Cardiac fibroblast (primary cell): Measurements from ENCODE around the gene PSME4.

Experiments used
- DNase-seq, 2 donors: peaks; one replicate each; pipeline versions ENCODE4 v3.0.0 to v3.0.0-alpha.2; 2010; ENCODE audit warnings: low read depth in 2 of 2
- H3K4me3 ChIP-seq, 2 donors: replicated peaks in 1 of 2; 1 replicate in 1 of 2; 2 replicates in 1 of 2; pipeline ENCODE4 v1.5.1; 2011; ENCODE audit warnings: low read depth in 2 of 2, low read length in 2 of 2, mild to moderate bottlenecking in 2 of 2, moderate library complexity in 1 of 2
- TF ChIP-seq, protein P1 (sequence below): IDR thresholded peaks from one replicate; pipeline ENCODE4 v1.5.1; 2011; ENCODE audit warnings: low read depth, mild to moderate bottlenecking, low read length, inconsistent platforms

The PSME4 gene

GRCh38 chr2:53970724-53971602 is at the start of gene PSME4:
Gene PSME4, minus strand, starts transcription at chr2:53970993. Its CDS starts 209 bp downstream, at chr2:53970784.
- TF ChIP-seq, protein P1, sequence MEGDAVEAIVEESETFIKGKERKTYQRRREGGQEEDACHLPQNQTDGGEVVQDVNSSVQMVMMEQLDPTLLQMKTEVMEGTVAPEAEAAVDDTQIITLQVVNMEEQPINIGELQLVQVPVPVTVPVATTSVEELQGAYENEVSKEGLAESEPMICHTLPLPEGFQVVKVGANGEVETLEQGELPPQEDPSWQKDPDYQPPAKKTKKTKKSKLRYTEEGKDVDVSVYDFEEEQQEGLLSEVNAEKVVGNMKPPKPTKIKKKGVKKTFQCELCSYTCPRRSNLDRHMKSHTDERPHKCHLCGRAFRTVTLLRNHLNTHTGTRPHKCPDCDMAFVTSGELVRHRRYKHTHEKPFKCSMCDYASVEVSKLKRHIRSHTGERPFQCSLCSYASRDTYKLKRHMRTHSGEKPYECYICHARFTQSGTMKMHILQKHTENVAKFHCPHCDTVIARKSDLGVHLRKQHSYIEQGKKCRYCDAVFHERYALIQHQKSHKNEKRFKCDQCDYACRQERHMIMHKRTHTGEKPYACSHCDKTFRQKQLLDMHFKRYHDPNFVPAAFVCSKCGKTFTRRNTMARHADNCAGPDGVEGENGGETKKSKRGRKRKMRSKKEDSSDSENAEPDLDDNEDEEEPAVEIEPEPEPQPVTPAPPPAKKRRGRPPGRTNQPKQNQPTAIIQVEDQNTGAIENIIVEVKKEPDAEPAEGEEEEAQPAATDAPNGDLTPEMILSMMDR: no peak
- DNase-seq: peak; percentile 87 to 95
- peak within 1 kb of the TSS; percentile 83 to 87 for H3K4me3 ChIP-seq

DNA sequence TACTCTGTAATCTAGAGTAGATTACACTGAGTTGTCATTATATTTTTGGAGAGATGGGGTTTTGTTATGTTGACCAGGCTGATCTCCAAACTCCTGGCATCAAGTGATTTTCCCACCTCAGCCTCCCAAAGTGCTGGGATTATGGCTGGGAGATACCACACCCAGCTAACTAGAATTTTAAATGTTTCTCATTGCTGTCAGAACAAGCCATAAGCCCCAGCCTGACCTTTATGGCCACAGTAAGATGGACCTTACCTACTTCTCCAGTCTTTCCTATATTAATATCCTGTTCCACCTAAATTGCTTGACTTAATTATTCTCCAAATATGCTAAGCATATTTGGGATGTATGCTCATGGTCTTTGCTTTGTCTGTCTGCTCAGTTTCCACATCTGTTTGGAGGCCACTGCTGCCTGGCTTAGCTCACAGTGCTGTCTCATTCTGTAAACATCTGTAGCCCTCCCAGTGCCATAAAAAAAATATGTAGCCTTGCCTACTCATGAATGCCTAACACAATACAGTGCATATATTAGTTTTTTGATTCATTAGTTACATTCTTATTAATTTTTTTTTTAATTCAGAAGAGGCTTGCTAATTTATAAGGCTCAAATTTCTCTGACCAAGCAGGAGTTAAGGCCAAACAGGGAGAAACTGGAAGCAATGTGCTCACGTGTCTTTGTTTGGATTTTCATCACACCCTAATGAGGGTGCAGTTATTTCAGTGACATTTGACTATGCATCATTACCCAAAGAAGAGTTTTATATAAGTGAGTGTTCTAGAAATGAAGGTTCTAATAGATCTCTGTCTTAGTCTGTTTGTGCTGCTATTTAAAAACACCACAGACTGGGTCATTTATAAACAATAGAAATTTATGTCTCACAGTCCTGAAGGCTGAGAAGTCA is 45.3 kb upstream of the PSME4 start:
- DNase-seq: peak; percentile 50 to 88
- no peak overlapping the region for H3K4me3 ChIP-seq
- TF ChIP-seq, protein P1: no peak

- no peak for DNase-seq
- H3K4me3 ChIP-seq: no peak overlapping the region
- TF ChIP-seq, protein P1: no peak
Measured at GRCh38 chr2:54013996-54014395, 43.2 kb upstream of the PSME4 start.

DNA sequence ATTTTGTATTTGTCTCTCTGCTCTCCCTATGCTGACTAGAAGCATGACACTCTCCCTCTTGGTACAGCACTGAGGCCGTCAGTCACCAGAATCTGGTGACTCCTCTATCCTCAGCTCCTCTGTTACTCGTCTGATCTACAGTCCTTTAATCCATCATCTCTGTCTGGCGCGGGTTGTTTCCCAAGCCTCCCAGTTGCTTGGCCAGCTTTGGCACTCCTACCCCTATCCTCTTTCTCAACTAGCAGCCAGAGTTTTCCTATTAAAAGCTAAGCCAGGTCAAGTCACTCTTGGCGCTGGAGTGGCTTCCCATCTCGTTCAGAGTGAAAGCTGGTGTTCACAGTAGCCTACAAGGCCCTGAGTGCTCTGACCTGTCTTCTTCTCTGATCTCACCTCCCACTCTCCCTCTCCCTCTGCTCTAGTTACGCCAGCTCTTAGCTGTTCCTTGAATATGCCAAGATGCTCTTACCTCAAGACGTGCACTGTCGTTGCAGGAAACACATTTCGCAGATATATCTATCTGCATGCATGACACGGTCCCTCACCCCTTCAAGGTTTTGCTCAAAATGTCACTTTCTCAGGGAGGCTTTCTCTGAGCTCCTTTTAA is 41.8 kb upstream of the PSME4 start:
- DNase-seq: no peak
- H3K4me3 ChIP-seq: no peak overlapping the region
- TF ChIP-seq, protein P1: no peak

GRCh38 chr2:54009549-54009948 is 38.8 kb upstream of the PSME4 start:
- peak in 1 of 2 donors; percentile 17 for DNase-seq
- TF ChIP-seq, protein P1: no peak
- H3K4me3 ChIP-seq: no peak overlapping the region

DNA sequence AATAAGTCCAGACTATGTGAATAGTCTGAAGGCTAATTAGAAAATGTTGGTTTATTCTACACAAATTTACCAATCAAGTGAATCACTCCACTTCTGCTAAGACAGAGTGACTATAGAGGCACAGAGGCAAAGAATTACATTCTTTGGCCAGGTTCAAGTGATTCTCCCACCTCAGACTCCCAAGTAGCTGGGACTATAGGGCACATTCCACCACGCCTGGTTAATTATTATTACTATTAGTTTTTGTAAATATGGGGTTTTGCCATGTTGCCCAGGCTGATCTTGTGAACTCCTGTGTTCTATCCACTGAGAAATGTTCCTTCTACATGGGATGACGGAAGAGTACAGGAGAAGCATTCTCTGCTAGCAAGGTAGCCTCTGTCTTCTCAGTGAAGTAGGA is 37.6 kb upstream of the PSME4 start:
- TF ChIP-seq, protein P1: no peak
- DNase-seq: no peak
- no peak overlapping the region for H3K4me3 ChIP-seq
